IMR-90 (cell line): ENCODE data around the gene POC1B.

Experiments
- CEBPB ChIP-seq: IDR thresholded peaks from 2 replicates; pipeline ENCODE4 v1.6.1; 2012; ENCODE audit warnings: low read depth, low read length, improper control_type of control experiment
- FOS ChIP-seq: fragments of 150-350 bp; IDR thresholded peaks from 2 replicates; pipeline ENCODE4 v1.6.1; 2016; ENCODE audit warnings: low read depth, low read length
- MAFK ChIP-seq: IDR thresholded peaks from 2 replicates; pipeline ENCODE4 v1.6.1; 2012; ENCODE audit warnings: low read depth, low read length, improper control_type of control experiment
- MAZ ChIP-seq: IDR thresholded peaks from 2 replicates; pipeline ENCODE4 v1.6.1; 2012; ENCODE audit warnings: low read depth, mild to moderate bottlenecking, low read length, improper control_type of control experiment, moderate library complexity, borderline replicate concordance
- MXI1 ChIP-seq: IDR thresholded peaks from 2 replicates; pipeline ENCODE4 v1.6.1; 2012; ENCODE audit warnings: low read depth, mild to moderate bottlenecking, low read length, moderate library complexity, borderline replicate concordance
- NFE2L2 ChIP-seq: fragments of 150-350 bp; IDR thresholded peaks from 2 replicates; pipeline ENCODE4 v1.6.1; 2016; ENCODE audit warnings: low read depth, mild to moderate bottlenecking, low read length
- POLR2A ChIP-seq: IDR thresholded peaks from 2 replicates; pipeline ENCODE4 v1.6.1; 2012; ENCODE audit warnings: mild to moderate bottlenecking, low read depth, low read length
- RAD21 ChIP-seq: IDR thresholded peaks from 2 replicates; pipeline ENCODE4 v1.6.1; 2012; ENCODE audit warnings: low read length, improper control_type of control experiment
- RFX5 ChIP-seq: IDR thresholded peaks from 2 replicates; pipeline ENCODE4 v1.8.0; 2012; ENCODE audit warnings: low read depth, mild to moderate bottlenecking, low read length, moderate library complexity
- SMC3 ChIP-seq: fragments of 150-350 bp; IDR thresholded peaks from 2 replicates; pipeline ENCODE4 v1.6.1; 2016; ENCODE audit warnings: low read depth, mild to moderate bottlenecking, antibody characterized with exemption, low read length, moderate library complexity
- TF ChIP-seq, protein P1 (sequence below): conservative IDR thresholded peaks from 2 replicates; pipeline ENCODE4 v1.5.1; 2012; ENCODE audit warnings: mild to moderate bottlenecking, low read depth, low read length, improper control_type of control experiment
- TF ChIP-seq, protein P2 (sequence below): fragments of 150-350 bp; IDR thresholded peaks from 2 replicates; pipeline ENCODE4 v1.6.1; 2017; ENCODE audit warnings: mild to moderate bottlenecking, antibody characterized with exemption, low read length, low read depth

DNA sequence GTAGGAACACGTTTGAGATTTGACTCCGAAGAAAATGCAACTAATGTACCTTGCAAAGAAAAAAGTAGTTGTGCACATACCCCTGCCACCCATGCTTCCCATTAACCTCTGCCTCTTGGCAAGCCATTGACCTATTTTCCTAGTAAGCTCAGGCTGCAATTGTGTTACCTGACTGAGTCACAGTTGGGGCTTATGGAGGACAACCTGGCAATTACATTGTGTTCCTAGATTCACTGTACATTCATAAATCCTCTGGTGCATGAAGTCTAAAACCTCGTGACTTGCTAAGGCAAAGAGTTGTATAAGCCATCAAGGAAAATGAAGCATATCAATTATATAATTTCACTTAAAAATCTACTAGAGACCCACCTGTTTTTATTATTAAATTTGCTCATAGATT lies 111.5 kb downstream of the POC1B start:
- no peak for TF ChIP-seq MXI1
- TF ChIP-seq FOS, result no peak
- TF ChIP-seq RAD21, result no peak
- TF ChIP-seq, protein P1, sequence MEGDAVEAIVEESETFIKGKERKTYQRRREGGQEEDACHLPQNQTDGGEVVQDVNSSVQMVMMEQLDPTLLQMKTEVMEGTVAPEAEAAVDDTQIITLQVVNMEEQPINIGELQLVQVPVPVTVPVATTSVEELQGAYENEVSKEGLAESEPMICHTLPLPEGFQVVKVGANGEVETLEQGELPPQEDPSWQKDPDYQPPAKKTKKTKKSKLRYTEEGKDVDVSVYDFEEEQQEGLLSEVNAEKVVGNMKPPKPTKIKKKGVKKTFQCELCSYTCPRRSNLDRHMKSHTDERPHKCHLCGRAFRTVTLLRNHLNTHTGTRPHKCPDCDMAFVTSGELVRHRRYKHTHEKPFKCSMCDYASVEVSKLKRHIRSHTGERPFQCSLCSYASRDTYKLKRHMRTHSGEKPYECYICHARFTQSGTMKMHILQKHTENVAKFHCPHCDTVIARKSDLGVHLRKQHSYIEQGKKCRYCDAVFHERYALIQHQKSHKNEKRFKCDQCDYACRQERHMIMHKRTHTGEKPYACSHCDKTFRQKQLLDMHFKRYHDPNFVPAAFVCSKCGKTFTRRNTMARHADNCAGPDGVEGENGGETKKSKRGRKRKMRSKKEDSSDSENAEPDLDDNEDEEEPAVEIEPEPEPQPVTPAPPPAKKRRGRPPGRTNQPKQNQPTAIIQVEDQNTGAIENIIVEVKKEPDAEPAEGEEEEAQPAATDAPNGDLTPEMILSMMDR, result no peak
- TF ChIP-seq, protein P2, sequence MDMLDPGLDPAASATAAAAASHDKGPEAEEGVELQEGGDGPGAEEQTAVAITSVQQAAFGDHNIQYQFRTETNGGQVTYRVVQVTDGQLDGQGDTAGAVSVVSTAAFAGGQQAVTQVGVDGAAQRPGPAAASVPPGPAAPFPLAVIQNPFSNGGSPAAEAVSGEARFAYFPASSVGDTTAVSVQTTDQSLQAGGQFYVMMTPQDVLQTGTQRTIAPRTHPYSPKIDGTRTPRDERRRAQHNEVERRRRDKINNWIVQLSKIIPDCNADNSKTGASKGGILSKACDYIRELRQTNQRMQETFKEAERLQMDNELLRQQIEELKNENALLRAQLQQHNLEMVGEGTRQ, result no peak
- no peak for TF ChIP-seq MAZ
- no peak for TF ChIP-seq CEBPB
- no peak for TF ChIP-seq SMC3
- no peak for TF ChIP-seq MAFK
- no peak for TF ChIP-seq POLR2A
- no peak for TF ChIP-seq RFX5
- no peak for TF ChIP-seq NFE2L2
